Skeletal muscle tissue (tissue), 4 donors: ENCODE measurements around the gene NECTIN1. TPM values are rescaled to one million over a fixed set of nuclear protein-coding genes. Genes with fewer than 3 reads are reported as not detected.

Source experiments
- H3K27ac ChIP-seq: one replicate; pipeline ENCODE4 v1.7.0; 2013; ENCODE audit warnings: mild to moderate bottlenecking, low read depth, low read length, inconsistent platforms
- H3K27me3 ChIP-seq, 3 donors: one replicate each; pipeline ENCODE4 v1.7.0; 2013; ENCODE audit warnings: low read length in 3 of 3; ENCODE audit not compliant: control insufficient read depth in 3 of 3, insufficient read depth in 3 of 3
- H3K36me3 ChIP-seq, 3 donors: one replicate each; pipeline ENCODE4 v1.7.0; 2013; ENCODE audit warnings: low read length in 3 of 3; ENCODE audit not compliant: control insufficient read depth in 3 of 3, insufficient read depth in 3 of 3
- H3K4me1 ChIP-seq, 3 donors: one replicate each; pipeline ENCODE4 v1.7.0; 2013; ENCODE audit warnings: low read length in 3 of 3, mild to moderate bottlenecking in 3 of 3; ENCODE audit not compliant: control insufficient read depth in 3 of 3, insufficient read depth in 3 of 3
- H3K4me3 ChIP-seq, 3 donors: one replicate each; pipeline ENCODE4 v1.7.0; 2013; ENCODE audit warnings: low read length in 3 of 3
- H3K9ac ChIP-seq, 3 donors: one replicate each; pipeline ENCODE4 v1.7.0; 2013; ENCODE audit warnings: low read length in 3 of 3, mild to moderate bottlenecking in 3 of 3, moderate library complexity in 2 of 3, low read depth in 1 of 3
- H3K9me3 ChIP-seq, 3 donors: one replicate each; pipeline ENCODE4 v1.7.0; 2013; ENCODE audit warnings: low read length in 3 of 3; ENCODE audit not compliant: control insufficient read depth in 3 of 3
- total RNA-seq: library from RNA; depleted of rRNA; stranded (reverse); fragments of >200 nt; gene quantifications from one replicate; pipeline ENCODE4 v1.2.3, GENCODE V29; 2014
- donor health status: Osteomylitis.

Gene NECTIN1
- total RNA-seq, 1 donor from 2014 or later, result 4.2 TPM

DNA sequence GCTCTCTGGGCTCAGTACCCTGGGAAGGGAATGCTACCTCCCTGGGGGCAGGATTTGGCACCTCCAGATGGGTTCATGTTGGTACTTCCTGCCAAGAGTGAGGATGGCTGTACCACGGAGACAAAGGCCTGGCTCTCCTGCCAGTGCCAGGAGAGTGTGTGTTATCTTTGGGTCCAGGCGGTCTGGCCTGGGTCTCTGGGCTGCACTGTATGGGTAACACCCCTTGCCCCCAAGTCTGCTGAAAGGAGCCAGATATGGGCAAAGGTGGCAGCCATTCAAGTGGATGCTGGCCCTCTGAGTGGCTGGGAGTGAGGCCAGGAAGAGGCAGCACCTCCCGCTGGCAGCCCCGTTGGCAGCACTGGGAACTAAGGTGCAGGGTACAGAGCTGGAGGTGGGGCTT is 91.5 kb downstream of the NECTIN1 start:
- Histone ChIP-seq H3K9me3 (no peaks in the 10 kb centered on the region), H3K4me3 (no peak overlapping the region), H3K36me3 (no peaks in the 10 kb centered on the region), H3K4me1 (no peaks in the 10 kb centered on the region), H3K9ac (no peak overlapping the region), H3K27ac (no peak overlapping the region), H3K27me3 (peaks cover 0 to 33% (median 19%) of the 10 kb centered on the region in 3 donors)

DNA sequence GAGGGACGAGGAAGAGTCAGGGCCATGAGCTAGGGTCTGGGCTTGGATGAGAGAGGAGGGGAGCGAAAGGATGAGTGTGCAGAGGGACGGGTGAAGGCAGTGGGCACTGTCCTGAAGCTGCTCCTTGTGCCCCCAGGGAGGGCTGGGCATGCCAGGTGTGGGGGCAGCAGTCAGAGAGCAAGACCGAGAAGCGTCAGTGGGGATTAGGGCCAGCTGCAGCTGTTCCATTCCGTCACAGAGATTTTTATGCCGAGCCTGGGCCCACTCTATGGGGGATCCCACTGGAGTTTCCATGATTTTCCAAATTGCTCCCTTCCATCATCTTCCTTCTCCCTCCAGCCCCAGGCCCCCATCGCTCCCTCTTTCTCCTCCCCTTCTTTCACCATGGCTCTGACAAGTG is 93.2 kb downstream of the NECTIN1 start:
- Histone ChIP-seq H3K27me3 (peaks cover 0 to 33% (median 19%) of the 10 kb centered on the region in 3 donors), H3K4me3 (no peak overlapping the region), H3K36me3 (no peaks in the 10 kb centered on the region), H3K9ac (no peak overlapping the region), H3K9me3 (no peaks in the 10 kb centered on the region), H3K27ac (no peak overlapping the region), H3K4me1 (no peaks in the 10 kb centered on the region)

GRCh38 chr11:119635041-119635740 is 93.8 kb downstream of the NECTIN1 start:
- H3K27me3 ChIP-seq, result peaks cover 0 to 35% (median 19%) of the 10 kb centered on the region in 3 donors
- no peaks in the 10 kb centered on the region for H3K9me3 ChIP-seq
- no peak overlapping the region for H3K9ac ChIP-seq
- H3K4me3 ChIP-seq, result no peak overlapping the region
- no peaks in the 10 kb centered on the region for H3K36me3 ChIP-seq
- H3K27ac ChIP-seq, result no peak overlapping the region
- no peaks in the 10 kb centered on the region for H3K4me1 ChIP-seq

- no peak overlapping the region for H3K27ac ChIP-seq
These were observed 94.7 kb downstream of the NECTIN1 start for GRCh38 chr11:119634301-119634700.

GRCh38 chr11:119629834-119630624 is 99.0 kb downstream of the NECTIN1 start:
- Histone ChIP-seq H3K4me1 (peaks cover 9 to 19% (median 15%) of the 10 kb centered on the region in 3 donors), H3K36me3 (no peaks in the 10 kb centered on the region), H3K27me3 (peaks cover 0 to 13% (median under 1%) of the 10 kb centered on the region in 3 donors), H3K9ac (no peak overlapping the region), H3K4me3 (no peak overlapping the region), H3K27ac (no peak overlapping the region), H3K9me3 (no peaks in the 10 kb centered on the region)

More at GRCh38 chr11:119634301-119634700, 94.7 kb downstream of the NECTIN1 start:
- H3K4me1 ChIP-seq, result no peaks in the 10 kb centered on the region
- no peaks in the 10 kb centered on the region for H3K36me3 ChIP-seq
- H3K9me3 ChIP-seq, result no peaks in the 10 kb centered on the region
- H3K4me3 ChIP-seq, result no peak overlapping the region
- H3K27me3 ChIP-seq, result peaks cover 0 to 30% (median 19%) of the 10 kb centered on the region in 3 donors
- no peak overlapping the region for H3K9ac ChIP-seq

DNA sequence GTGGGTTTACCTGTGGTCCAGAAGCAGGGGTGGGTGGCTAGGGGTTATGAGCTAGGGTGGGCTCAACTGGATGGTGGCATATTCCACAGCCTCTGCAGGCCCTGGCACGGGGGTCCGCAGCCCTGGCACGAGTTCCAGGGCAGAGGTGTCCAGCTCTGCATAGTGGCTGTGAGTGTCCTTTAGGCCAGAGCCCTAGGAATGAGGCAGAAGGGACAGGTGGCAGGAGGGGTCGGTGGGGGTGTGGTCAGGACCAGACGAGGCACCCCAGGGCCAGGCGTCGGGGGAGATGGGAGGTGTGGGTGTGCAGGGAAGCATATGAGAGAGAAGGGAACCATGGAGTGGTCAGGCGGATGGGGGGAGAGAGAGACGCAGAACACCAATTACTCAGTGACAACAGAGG is 99.9 kb downstream of the NECTIN1 start:
- no peaks in the 10 kb centered on the region for H3K36me3 ChIP-seq
- no peak overlapping the region for H3K27ac ChIP-seq
- no peak overlapping the region for H3K4me3 ChIP-seq
- H3K4me1 ChIP-seq, result peaks cover 9 to 23% (median 15%) of the 10 kb centered on the region in 3 donors
- H3K9me3 ChIP-seq, result no peaks in the 10 kb centered on the region
- no peak overlapping the region for H3K9ac ChIP-seq
- H3K27me3 ChIP-seq, result peaks cover 0 to 10% (median 4%) of the 10 kb centered on the region in 3 donors

GRCh38 chr11:119627286-119627685 is 101.7 kb downstream of the NECTIN1 start:
- peaks cover 9 to 23% (median 15%) of the 10 kb centered on the region in 3 donors for H3K4me1 ChIP-seq

GRCh38 chr11:119626871-119627270 is 102.1 kb downstream of the NECTIN1 start:
- Histone ChIP-seq H3K4me3 (no peak overlapping the region), H3K27ac (no peak overlapping the region), H3K27me3 (peaks cover 0 to 17% (median 11%) of the 10 kb centered on the region in 3 donors), H3K9ac (peak overlapping the region in 1 of 3 donors; percentile 54), H3K9me3 (no peaks in the 10 kb centered on the region), H3K4me1 (peaks cover 9 to 23% (median 15%) of the 10 kb centered on the region in 3 donors), H3K36me3 (no peaks in the 10 kb centered on the region)

More at GRCh38 chr11:119627286-119627685, 101.7 kb downstream of the NECTIN1 start:
- peak overlapping the region in 1 of 3 donors; percentile 54 for H3K9ac ChIP-seq
- H3K27me3 ChIP-seq, result peaks cover 0 to 17% (median 11%) of the 10 kb centered on the region in 3 donors
- H3K9me3 ChIP-seq, result no peaks in the 10 kb centered on the region
- no peak overlapping the region for H3K4me3 ChIP-seq
- H3K36me3 ChIP-seq, result no peaks in the 10 kb centered on the region
- H3K27ac ChIP-seq, result no peak overlapping the region

GRCh38 chr11:119626197-119626841 is 102.7 kb downstream of the NECTIN1 start:
- peak overlapping the region in 1 of 3 donors; percentile 54 for H3K9ac ChIP-seq
- H3K4me1 ChIP-seq, result peaks cover 9 to 23% (median 15%) of the 10 kb centered on the region in 3 donors
- no peak overlapping the region for H3K27ac ChIP-seq
- no peaks in the 10 kb centered on the region for H3K9me3 ChIP-seq
- H3K27me3 ChIP-seq, result peaks cover 0 to 17% (median 11%) of the 10 kb centered on the region in 3 donors
- H3K4me3 ChIP-seq, result no peak overlapping the region
- H3K36me3 ChIP-seq, result no peaks in the 10 kb centered on the region
